Psoas muscle (tissue), 8 donors: ENCODE data around the gene PLEKHH2. TPM values are rescaled to one million over a fixed set of nuclear protein-coding genes. Genes with fewer than 3 reads are reported as not detected.

Experiments used
- ATAC-seq, 4 donors: fragments of 200-7000 bp; cut with Tn5 transposase; one replicate each; pipeline ENCODE4 v1.9.1; 2020; ENCODE audit warnings: moderate library complexity in 3 of 4, mild to moderate bottlenecking in 2 of 4
- DNase-seq, 2 donors: peaks; one replicate each; pipeline ENCODE4 v3.0.0-alpha.2; 2020
- H3K27ac ChIP-seq: fragments of 200-600 bp; one replicate; pipeline ENCODE4 v1.8.0; 2022
- H3K27me3 ChIP-seq, 3 donors: fragments of 200-600 bp in 1 of 3; one replicate each; pipeline versions ENCODE4 v1.6.1 to v1.8.0; 2013 to 2022; ENCODE audit warnings: low read length in 2 of 3, mild to moderate bottlenecking in 2 of 3, moderate library complexity in 1 of 3; ENCODE audit not compliant: insufficient read depth in 3 of 3
- H3K36me3 ChIP-seq, 2 donors: fragments of 200-600 bp in 1 of 2; one replicate each; pipeline versions ENCODE4 v1.6.1 to v1.8.0; 2013 to 2022; ENCODE audit warnings: low read depth in 1 of 2, mild to moderate bottlenecking in 1 of 2, moderate library complexity in 1 of 2; ENCODE audit not compliant: insufficient read depth in 1 of 2
- H3K4me1 ChIP-seq: fragments of 200-600 bp; one replicate; pipeline ENCODE4 v1.8.0; 2022
- H3K4me3 ChIP-seq: fragments of 200-600 bp; one replicate; pipeline ENCODE4 v1.8.0; 2022; ENCODE audit warnings: mild to moderate bottlenecking
- H3K9me3 ChIP-seq: fragments of 200-600 bp; one replicate; pipeline ENCODE4 v1.8.0; 2022
- WGBS, 3 donors: extraction: QIAGEN DNeasy Blood & Tissue Kit; methylation state at CpG; one replicate each; pipeline versions ENCODE4 v1.1.6 to v1.1.7; 2013; 5-methylcytosine and 5-hydroxymethylcytosine counted together
- intact Hi-C, 2 donors: fragments of 100-400 bp; cut with DNase I; formaldehyde crosslinking; loops; one replicate each; pipeline versions ENCODE4 v1.11.0 to v1.14.2; 2022
- polyA plus RNA-seq, 3 donors: library from polyadenylated mRNA; stranded (reverse); fragments of 200-250 nt; gene quantifications; one replicate each; pipeline ENCODE4 v1.2.3, GENCODE V29; 2013
- total RNA-seq, 4 donors: library from RNA; stranded (reverse); fragmentation: NEBNext Ultra II Directional in 2 of 4; extraction: Animal tissue kit (Norgen Biotek cat#: 25700) in 2 of 4; gene quantifications; one replicate each; pipeline versions ENCODE4 v1.2.1 to v1.2.4, GENCODE V29; 2021 to 2023
- TF ChIP-seq, protein P1 (sequence below): fragments of 200-600 bp; IDR thresholded peaks from one replicate; pipeline ENCODE4 v1.8.0; 2022; ENCODE audit warnings: antibody characterized with exemption
- donor health status: healthy with polysubstance abuse.
- donor health status: DM: no; HTN: no; CAD: no; lungs with moderate emphysema.
- donor health status: Bipolar disorder and iron deficiency.
- donor health status: healthy.
- donor health status: DM: yes; HTN: yes; CAD: no.
- donor health status: DM: no; HTN: no; CAD: no.
- donor health status: DM: no; HTN: no; CAD: no.
- donor health status: DM: yes; HTN: yes; CAD: no.

Gene PLEKHH2
- total and polyA plus RNA-seq, 7 donors, result 0.14 to 2.2 (median 0.38) TPM

DNA sequence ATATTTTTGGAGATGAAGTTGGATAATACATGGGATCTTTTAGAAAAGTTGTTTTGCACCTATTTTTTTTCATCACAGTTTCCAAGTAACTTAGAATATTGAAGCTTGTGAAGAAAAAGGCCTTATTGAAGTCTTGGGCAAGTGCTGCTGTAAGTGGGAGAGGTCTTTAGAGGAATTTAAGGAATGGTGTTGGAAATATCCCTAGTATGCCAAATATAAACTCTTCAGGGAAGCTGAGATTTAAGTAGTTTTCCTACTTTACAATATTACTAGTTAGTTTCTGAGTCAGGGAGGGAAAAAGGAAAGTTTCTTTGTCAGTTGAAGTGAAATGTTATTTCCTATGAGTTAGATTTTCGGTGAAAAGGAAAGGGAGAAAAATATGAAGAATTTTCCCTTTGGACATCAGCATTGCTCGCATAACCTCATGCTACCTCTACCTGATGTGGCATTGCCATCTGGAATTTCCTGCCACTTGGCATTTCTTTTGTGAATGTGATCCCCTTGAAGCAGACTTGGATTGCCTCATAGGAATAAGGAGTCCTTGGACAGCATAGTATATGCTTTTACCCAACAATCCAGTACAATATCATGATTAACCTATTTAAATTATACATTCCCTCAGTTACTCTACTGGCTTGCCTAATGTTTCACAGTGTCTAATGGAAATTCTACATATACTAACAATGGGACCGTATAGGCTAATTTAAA lies 12.1 kb downstream of the PLEKHH2 start:
- intact Hi-C loops, result no loop called here
- Histone ChIP-seq H3K9me3 (no peaks in the 10 kb centered on the region), H3K27ac (no peak overlapping the region), H3K27me3 (peaks cover 0 to 5% (median 0%) of the 10 kb centered on the region in 3 donors), H3K4me1 (no peaks in the 10 kb centered on the region), H3K36me3 (no peaks in the 10 kb centered on the region), H3K4me3 (no peak overlapping the region)
- ATAC-seq (no peak), DNase-seq (no peak)
- TF ChIP-seq, protein P1, sequence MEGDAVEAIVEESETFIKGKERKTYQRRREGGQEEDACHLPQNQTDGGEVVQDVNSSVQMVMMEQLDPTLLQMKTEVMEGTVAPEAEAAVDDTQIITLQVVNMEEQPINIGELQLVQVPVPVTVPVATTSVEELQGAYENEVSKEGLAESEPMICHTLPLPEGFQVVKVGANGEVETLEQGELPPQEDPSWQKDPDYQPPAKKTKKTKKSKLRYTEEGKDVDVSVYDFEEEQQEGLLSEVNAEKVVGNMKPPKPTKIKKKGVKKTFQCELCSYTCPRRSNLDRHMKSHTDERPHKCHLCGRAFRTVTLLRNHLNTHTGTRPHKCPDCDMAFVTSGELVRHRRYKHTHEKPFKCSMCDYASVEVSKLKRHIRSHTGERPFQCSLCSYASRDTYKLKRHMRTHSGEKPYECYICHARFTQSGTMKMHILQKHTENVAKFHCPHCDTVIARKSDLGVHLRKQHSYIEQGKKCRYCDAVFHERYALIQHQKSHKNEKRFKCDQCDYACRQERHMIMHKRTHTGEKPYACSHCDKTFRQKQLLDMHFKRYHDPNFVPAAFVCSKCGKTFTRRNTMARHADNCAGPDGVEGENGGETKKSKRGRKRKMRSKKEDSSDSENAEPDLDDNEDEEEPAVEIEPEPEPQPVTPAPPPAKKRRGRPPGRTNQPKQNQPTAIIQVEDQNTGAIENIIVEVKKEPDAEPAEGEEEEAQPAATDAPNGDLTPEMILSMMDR, result no peak
- WGBS, 3 donors, result 84 to 89% (median 86%) methylated on average over 3 of the region's 3 CpGs

DNA sequence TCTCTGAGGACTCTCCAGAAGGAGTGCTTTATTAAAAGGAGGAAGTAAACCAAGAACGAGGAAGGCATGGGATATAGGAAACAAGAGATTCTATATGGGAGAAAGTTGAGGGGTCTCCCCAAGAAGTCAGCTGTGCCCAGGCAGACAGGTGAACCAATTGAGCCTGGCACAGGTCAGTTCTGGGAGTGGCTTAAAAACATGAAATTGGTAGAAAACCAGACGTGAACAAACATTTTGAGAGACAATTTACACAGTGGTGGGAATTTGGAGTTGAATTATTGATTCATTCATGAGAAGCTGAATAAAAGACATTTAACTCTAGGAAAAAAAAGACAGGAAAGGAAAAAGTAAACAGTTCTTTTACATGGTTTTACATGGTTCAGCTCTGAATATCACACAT lies 16.4 kb downstream of the PLEKHH2 start:
- Histone ChIP-seq H3K27me3 (peaks cover 0 to 5% (median 0%) of the 10 kb centered on the region in 3 donors), H3K9me3 (no peaks in the 10 kb centered on the region), H3K36me3 (no peaks in the 10 kb centered on the region), H3K27ac (no peak overlapping the region), H3K4me3 (no peak overlapping the region), H3K4me1 (no peaks in the 10 kb centered on the region)
- TF ChIP-seq, protein P1, result no peak
- ATAC-seq (no peak), DNase-seq (no peak)
- WGBS, 3 donors, result 58 to 65% (median 65%) methylated on average over 2 of the region's 2 CpGs
- intact Hi-C loops, result no loop called here

DNA sequence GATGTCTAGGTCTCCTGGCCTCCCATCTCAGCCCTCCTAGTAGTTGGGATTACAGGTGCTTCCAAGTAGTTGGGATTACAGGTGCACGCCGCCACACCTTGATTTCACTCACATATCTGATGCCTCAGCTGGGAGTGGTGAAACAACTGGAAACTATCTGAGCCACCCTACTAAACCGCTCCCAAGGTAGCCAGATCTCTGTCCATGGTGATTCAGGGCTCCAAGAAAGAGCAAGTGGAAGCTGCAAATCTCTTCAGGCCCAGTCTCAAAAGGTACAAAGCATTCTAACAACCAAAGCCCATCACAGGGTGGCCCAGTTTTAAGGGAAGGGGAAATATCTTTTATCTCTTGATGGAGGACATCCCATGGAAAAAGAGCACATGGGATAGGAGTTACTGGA lies 20.2 kb downstream of the PLEKHH2 start:
- intact Hi-C loops, result no loop called here
- no peak for ATAC-seq
- peaks cover 0 to 5% (median 0%) of the 10 kb centered on the region in 3 donors for H3K27me3 ChIP-seq

DNA sequence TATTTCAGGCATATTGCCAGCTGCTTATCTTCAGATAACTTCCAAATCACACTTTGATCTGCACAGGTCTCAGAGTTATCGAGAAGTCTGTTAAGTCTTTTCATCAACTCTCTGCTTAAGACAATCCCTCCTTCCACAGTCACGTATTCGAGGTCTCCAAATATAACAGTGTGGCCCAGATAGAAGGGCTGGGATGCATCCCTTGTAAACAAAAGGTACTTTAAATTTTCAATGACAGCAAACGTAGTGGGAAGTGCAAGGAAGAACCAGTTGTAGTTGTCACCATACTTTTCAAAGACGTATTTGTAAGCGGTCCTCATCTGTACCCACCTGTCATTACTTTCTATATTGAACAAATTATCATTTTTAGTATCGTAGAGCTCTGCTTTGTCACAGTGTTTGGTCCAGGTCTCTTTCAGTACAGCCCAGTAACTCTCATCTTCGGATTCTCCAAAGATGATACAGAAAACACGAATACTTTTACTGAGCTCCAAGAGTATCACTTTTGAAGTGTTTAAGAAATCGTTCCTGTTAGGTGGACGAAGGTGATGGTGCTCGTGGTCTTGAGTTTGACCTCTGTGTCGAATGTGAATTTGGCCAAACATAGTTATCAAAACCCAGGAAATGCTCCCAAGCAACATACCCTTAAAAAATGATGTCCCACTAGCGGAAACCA lies 38.7 kb downstream of the PLEKHH2 start:
- Histone ChIP-seq H3K27me3 (no peaks in the 10 kb centered on the region), H3K9me3 (no peaks in the 10 kb centered on the region), H3K4me3 (peak overlapping the region; percentile 64), H3K36me3 (no peaks in the 10 kb centered on the region), H3K4me1 (no peaks in the 10 kb centered on the region), H3K27ac (no peak overlapping the region)
- intact Hi-C loops, result no loop called here
- no peak for DNase-seq
- ATAC-seq, result no peak
- WGBS, 3 donors, result 47 to 57% (median 54%) methylated on average over 14 of the region's 14 CpGs
- TF ChIP-seq, protein P1, result no peak

More for the DNA sequence above, 20.2 kb downstream of the PLEKHH2 start:
- Histone ChIP-seq H3K4me3 (no peak overlapping the region), H3K27ac (no peak overlapping the region), H3K4me1 (no peaks in the 10 kb centered on the region), H3K36me3 (no peaks in the 10 kb centered on the region), H3K9me3 (no peaks in the 10 kb centered on the region)
- 89 to 94% (median 90%) methylated on average over 3 of the region's 3 CpGs for WGBS, 3 donors
- TF ChIP-seq, protein P1, result no peak
- DNase-seq, result no peak
